HG03457 (cell line): ENCODE measurements around the gene ARHGAP26.

Source experiments
- ATAC-seq: cut with Tn5 transposase; IDR thresholded peaks from one replicate; pipeline ENCODE4 v1.9.1; 2021; ENCODE audit warnings: moderate number of reproducible peaks; ENCODE audit not compliant: unreplicated experiment

The ARHGAP26 gene

GRCh38 chr5:142870532-142871362 lies 100.6 kb downstream of the ARHGAP26 start:
- ATAC-seq, result no peak

- ATAC-seq, result no peak
Observed at GRCh38 chr5:142871363-142872193, 101.4 kb downstream of the ARHGAP26 start.

- ATAC-seq, result no peak
Observed at GRCh38 chr5:142872217-142872616, 102.0 kb downstream of the ARHGAP26 start.

GRCh38 chr5:142872795-142873194 lies 102.6 kb downstream of the ARHGAP26 start:
- ATAC-seq, result no peak

- ATAC-seq, result no peak
Observed at GRCh38 chr5:142873831-142874230, 103.7 kb downstream of the ARHGAP26 start.

- ATAC-seq, result no peak
Observed at GRCh38 chr5:142874540-142874939, 104.4 kb downstream of the ARHGAP26 start.

GRCh38 chr5:142875936-142876335 lies 105.8 kb downstream of the ARHGAP26 start:
- ATAC-seq, result no peak

GRCh38 chr5:142876817-142877216 lies 106.6 kb downstream of the ARHGAP26 start:
- no peak for ATAC-seq

GRCh38 chr5:142878111-142878510 lies 107.9 kb downstream of the ARHGAP26 start:
- no peak for ATAC-seq

GRCh38 chr5:142878638-142879037 lies 108.5 kb downstream of the ARHGAP26 start:
- no peak for ATAC-seq

GRCh38 chr5:142881076-142881783 lies 111.1 kb downstream of the ARHGAP26 start:
- ATAC-seq, result no peak

- no peak for ATAC-seq
Observed at GRCh38 chr5:142881784-142882126, 111.6 kb downstream of the ARHGAP26 start.

- no peak for ATAC-seq
Observed at GRCh38 chr5:142883025-142883424, 112.8 kb downstream of the ARHGAP26 start.

GRCh38 chr5:142883438-142883837 lies 113.3 kb downstream of the ARHGAP26 start:
- no peak for ATAC-seq

- ATAC-seq, result no peak
Observed at GRCh38 chr5:142884029-142884428, 113.9 kb downstream of the ARHGAP26 start.

- no peak for ATAC-seq
Observed at GRCh38 chr5:142886211-142886610, 116.0 kb downstream of the ARHGAP26 start.

- no peak for ATAC-seq
Observed at GRCh38 chr5:142886956-142887355, 116.8 kb downstream of the ARHGAP26 start.

GRCh38 chr5:142888469-142889085 lies 118.4 kb downstream of the ARHGAP26 start:
- ATAC-seq, result no peak

- ATAC-seq, result no peak
Observed at GRCh38 chr5:142892021-142892420, 121.8 kb downstream of the ARHGAP26 start.

- ATAC-seq, result no peak
Observed at GRCh38 chr5:142894315-142894714, 124.1 kb downstream of the ARHGAP26 start.

- no peak for ATAC-seq
Observed at GRCh38 chr5:142894749-142895148, 124.6 kb downstream of the ARHGAP26 start.
